AG09309 (cell line): ENCODE measurements around the gene MSTN.

Experiments
- DNase-seq: peaks from one replicate; pipeline ENCODE4 v3.0.0-alpha.2; 2010; ENCODE audit warnings: low read depth
- H3K4me3 ChIP-seq: 2 replicates; pipeline ENCODE4 v1.5.1; 2011; ENCODE audit warnings: mild to moderate bottlenecking, low read depth, low read length, moderate library complexity; ENCODE audit not compliant: control insufficient read depth
- TF ChIP-seq, protein P1 (sequence below): IDR thresholded peaks from 2 replicates; pipeline ENCODE4 v1.5.1; 2011; ENCODE audit warnings: mild to moderate bottlenecking, low read depth, low read length, inconsistent platforms; ENCODE audit not compliant: insufficient read depth, control insufficient read depth; ENCODE audit errors: missing control alignments

MSTN gene

GRCh38 chr2:190069936-190070696, 7.6 kb upstream of the MSTN start:
- no peak overlapping the region for H3K4me3 ChIP-seq
- TF ChIP-seq, protein P1, sequence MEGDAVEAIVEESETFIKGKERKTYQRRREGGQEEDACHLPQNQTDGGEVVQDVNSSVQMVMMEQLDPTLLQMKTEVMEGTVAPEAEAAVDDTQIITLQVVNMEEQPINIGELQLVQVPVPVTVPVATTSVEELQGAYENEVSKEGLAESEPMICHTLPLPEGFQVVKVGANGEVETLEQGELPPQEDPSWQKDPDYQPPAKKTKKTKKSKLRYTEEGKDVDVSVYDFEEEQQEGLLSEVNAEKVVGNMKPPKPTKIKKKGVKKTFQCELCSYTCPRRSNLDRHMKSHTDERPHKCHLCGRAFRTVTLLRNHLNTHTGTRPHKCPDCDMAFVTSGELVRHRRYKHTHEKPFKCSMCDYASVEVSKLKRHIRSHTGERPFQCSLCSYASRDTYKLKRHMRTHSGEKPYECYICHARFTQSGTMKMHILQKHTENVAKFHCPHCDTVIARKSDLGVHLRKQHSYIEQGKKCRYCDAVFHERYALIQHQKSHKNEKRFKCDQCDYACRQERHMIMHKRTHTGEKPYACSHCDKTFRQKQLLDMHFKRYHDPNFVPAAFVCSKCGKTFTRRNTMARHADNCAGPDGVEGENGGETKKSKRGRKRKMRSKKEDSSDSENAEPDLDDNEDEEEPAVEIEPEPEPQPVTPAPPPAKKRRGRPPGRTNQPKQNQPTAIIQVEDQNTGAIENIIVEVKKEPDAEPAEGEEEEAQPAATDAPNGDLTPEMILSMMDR = peak; percentile 56
- peak; percentile 23 for DNase-seq

DNA sequence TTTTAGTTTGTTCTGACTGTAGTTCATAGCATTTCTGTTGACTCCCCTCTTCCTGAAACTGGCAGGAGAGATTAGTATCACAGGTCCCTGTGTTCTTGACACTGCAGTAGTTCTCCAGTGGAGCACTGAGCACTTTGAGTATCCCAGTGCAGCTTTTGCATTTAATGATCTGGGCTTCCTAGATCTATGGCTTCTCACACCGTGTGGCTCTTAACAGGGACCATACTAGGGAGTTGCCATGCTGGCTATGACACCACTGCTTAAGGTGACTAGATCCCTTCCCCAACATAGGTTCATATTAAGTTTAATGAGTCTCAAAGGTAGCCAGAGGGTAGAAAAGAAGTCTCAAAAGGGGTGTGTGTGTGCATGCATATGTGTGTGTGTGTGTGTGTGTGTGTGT, 6.2 kb upstream of the MSTN start:
- no peak overlapping the region for H3K4me3 ChIP-seq
- no peak for DNase-seq
- TF ChIP-seq, protein P1 = no peak

GRCh38 chr2:190065839-190066238, 3.3 kb upstream of the MSTN start:
- TF ChIP-seq, protein P1 = no peak
- DNase-seq = no peak
- no peak overlapping the region for H3K4me3 ChIP-seq

- DNase-seq = no peak
- H3K4me3 ChIP-seq = no peak overlapping the region
- TF ChIP-seq, protein P1 = no peak
These were observed 1.1 kb upstream of the MSTN start for GRCh38 chr2:190063624-190064023.

GRCh38 chr2:190062053-190062452, 476 bp downstream of the MSTN start:
- TF ChIP-seq, protein P1 = no peak
- H3K4me3 ChIP-seq = no peak overlapping the region
- DNase-seq = no peak

DNA sequence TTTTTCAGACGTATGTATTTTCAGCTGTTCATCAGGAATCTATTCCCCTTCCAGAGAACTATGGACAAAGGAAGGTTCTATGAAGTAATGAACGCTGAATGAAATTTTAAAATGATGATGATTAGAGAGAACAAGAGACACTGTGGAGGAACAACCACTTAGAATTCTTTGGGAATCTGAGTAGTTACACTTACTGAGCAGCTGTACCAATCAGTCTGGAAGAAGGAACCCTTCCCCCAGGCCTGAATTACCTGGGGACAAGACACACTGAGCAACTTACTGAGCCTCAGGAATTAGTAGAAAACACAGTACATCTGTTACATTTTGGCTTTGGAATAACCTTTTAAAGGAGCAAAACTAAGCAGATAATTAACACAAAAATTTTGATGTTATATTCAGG, 1.9 kb downstream of the MSTN start:
- TF ChIP-seq, protein P1 = no peak
- no peak for DNase-seq
- no peak overlapping the region for H3K4me3 ChIP-seq

GRCh38 chr2:190060019-190060418, 2.5 kb downstream of the MSTN start:
- TF ChIP-seq, protein P1 = no peak
- no peak for DNase-seq
- no peak overlapping the region for H3K4me3 ChIP-seq
